GM19372 (cell line): Measurements from ENCODE around the gene NOTUM.
"Not testable (repeated sequence)": the region's sequence is repeated elsewhere in the genome, so short reads cannot be mapped to it uniquely, and the experiment has no call there.

Source experiments
- ATAC-seq: cut with Tn5 transposase; IDR thresholded peaks from one replicate; pipeline ENCODE4 v1.9.1; 2021; ENCODE audit warnings: mild to moderate bottlenecking, low read depth, moderate library complexity; ENCODE audit not compliant: unreplicated experiment

The NOTUM gene

DNA sequence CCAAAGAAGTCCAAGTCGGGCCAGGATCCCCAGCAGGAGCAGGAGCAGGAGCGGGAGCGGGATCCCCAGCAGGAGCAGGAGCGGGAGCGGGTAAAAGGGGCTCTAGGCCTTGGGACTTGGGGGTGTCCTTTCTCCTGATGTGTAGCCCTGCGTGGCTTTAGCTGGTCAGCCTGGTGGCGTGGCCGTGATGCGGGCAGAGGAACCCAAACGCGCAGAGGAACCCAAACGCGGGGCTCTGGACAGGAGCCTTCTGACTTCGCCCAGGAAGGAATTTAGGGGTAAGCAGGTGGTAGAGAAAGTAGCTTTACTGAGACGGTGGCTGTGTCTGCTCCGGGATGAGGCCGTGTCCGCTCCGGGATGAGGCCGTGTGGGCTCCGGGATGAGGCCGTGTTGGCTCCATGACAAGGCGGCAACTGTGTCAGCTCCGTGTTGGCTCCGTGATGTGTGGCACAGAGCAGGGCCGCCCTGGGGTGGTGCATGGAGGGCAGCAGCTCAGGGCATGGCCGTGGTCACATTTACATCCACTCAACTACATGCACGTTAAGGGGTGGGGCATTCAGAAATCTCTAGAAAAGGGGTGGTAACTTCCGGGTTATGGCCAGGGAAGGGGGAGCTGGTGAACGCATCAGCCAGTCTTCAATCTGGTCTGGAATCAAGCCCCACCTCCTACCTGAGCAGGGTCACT, 35.9 kb upstream of the NOTUM start:
- ATAC-seq, result no peak

DNA sequence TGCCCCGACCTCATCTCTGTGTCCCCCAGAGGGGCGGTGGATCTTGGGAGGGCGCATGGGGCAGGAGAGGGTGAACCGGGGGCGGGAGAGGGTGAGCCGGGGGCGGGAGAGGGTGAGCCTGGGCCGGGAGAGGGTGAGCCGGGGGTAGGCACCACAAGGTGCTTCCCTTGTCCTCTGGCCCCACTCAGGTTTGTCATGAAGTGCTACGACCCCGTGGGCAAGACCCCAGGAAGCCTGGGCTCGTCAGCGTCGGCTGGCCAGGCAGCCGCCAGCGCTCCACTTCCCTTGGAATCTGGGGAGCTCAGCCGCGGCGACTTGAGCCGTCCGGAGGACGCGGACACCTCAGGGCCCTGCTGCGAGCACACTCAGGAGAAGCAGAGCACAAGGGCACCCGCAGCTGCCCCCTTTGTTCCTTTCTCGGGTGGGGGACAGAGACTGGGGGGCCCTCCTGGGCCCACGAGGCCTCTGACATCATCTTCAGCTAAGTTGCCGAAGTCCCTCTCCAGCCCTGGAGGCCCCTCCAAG, 35.3 kb upstream of the NOTUM start:
- no peak for ATAC-seq

DNA sequence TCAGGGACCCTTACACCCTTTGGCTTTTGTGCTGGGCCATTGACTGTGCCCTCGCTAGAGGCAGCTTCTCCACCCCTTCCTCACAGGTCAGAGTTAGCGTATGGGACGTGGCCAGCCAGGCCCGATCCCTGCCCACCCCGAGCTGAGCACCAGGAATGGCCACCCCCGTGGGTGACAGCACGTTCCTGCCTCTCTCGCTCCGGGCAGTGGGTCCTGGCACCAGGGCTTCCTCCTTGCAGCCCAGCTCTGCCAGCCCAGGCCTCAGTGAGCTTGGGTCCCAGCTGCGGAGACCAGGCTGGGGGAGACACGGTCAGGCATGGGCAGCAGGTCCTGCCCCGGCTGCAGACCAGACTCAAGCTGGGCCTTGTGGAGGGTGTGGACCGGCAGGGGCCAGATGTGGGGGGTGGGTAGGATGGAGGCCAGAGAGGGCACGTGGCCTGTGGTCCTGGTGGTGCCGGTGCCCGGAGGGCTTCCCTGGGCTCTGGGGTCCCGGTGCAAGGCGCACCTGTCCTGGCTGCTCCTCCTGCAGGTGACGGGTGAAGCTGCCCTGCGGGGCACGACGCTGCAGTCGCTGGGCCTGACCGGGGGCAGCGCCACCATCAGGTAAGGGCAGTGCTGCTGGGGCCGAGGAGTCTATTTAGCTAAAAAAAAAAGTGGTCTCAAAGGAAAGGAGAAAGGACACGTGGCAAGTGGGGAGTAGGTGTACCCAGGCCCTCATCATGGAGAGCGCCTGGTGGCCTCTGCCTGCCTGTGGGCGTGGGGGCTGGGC, 34.7 kb upstream of the NOTUM start:
- no peak for ATAC-seq

DNA sequence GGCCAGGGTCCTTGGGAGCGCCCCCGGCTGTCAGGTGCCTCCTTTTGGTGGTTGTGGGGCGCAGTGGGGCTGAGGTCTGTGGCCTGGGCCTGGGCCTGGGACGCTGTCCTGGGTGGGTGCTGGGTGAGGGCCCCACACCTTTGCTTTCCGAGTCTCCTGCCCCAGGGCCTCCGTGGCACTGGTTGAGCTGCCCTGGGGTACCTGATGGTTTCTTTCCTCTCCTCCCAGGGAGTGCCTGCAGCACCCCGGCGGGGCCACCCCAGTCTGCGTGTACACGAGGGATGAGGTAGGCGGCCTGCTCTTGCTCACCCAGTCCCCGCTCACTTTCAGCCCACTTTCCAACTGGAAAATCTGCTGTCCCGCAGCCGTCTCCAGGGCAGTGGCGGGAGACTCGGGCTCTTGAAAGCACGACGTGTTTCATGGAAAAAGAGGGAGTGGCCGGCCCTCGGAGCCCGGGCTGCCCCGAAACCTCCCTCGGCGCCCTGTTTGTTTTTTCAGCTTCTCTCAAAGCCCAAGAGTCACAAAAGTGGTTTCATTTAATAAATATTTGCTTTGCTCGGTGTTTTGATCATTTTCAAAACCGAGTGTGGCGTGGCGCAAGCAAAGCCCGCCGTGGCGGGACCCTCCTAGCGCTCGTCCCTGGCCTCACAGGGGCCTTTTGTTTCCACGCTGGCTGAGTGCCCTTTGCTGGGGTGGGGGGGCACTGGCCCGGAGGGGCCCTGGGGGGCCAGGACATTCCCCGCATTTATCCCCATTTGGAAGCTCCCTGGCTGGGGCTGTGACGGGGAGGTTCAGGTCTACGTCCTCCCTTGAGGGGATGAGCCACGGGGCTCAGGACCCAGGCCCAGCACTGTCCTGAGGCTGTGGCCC, 33.8 kb upstream of the NOTUM start:
- no peak for ATAC-seq

DNA sequence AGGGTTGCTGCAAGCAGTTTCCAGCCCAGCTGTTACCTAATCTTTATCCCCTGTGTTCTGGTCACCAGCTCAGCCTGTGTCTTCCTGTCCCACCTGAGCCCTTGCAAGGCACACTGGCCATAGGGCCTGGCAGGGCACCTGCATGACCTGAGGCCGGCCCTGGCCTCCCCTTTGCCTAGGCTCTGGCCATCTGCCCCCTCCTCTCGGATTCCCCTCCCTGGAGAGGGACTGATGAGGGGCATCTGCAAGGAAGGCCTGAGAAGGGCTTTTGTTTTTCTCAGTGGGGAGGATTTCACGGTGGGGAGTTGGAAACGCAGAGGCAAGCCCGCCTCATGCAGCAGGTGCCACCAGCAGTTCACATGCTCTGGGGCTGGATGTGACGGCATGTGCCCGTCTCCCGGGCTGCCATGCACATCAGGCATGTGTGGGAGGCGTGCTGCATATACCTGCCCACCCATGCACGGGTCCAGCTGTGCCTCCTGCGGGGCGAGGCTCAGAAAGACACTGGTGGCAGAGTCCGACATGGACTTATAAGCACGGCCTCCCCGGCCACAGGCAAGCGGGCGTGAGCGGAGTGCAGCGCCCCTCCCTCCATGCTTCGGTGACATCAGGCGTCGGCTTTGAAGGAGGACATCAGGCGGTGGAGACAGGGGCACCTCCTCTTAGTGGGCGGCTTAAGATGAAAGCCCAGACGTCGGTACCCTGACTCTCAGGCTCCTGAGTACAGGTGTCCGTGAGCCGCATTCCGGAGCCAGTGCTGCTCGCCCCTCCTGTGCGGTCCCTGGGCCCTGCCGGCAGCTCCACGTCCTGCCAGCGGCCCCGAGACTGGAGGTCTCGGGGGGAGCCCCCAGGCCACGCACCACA, 33.0 kb upstream of the NOTUM start:
- ATAC-seq, result no peak

DNA sequence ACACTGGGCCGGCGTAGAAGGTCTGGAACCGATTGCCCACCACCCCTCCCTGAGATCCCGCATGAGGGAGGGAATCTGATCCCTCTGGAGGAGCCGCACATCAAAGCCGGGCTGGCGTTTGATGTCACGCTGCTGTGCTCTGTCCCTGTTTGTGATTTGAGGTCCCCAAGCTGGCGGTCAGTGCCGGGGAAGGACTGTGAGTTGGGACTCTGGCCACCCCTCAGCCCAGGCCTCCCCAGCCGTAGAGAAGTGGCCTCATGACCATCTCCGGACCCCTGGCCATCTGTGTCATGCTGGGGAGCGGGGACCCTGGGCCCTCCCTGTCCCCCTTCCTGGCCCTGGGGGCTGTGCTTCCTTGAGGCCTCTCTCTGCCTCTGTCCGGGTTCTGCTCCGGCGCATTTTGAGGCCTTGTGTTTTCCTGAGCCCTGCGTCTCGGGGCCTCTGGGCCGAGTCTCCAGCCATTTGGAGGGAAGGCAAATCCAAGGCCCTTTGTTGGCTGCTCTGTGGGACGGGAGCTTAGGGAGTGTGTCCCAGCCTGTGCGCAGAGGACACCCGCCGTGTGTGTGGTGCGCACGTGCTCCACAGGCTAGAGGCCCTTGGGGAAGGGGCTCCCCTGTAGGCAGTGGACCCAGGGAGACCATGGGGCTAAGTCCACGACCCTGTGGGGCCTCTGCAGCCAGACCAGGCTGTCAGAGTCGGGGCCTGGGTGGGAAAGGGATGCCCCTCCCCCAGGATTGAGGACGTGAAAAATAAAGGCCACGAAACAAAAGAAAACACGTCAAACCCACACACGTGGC, 31.5 kb upstream of the NOTUM start:
- no peak for ATAC-seq

DNA sequence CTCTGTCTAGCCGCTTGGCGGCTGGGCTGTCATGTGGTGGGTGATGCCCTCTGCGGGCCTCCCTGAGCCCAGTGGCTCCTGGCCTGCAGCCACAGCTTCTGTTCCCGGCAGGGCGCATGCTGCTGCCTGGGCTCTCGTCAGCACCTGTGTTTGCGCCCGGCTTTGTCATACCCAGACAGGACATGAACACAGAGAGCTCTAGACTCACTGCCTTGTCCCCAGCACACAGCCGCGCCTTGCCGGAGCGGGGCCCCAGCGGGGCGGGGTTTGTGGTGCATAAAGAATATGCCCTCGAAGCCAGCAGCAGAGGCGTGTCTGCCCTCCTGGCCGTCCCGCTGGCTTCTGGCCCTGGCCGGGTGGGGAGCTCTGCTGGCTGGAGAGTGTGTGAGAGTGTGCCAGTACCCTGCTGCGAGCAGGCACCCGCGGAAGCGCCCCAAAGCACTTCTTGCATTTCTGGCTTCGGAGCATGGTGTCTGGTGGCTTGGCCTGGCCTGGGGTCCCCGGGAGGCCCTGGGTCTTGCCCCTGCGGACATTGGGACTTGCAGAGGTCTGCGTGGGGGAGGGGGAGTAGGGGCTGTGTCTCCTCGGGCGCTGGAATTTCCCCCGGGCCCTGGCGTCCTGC, 30.8 kb upstream of the NOTUM start:
- ATAC-seq, result no peak

DNA sequence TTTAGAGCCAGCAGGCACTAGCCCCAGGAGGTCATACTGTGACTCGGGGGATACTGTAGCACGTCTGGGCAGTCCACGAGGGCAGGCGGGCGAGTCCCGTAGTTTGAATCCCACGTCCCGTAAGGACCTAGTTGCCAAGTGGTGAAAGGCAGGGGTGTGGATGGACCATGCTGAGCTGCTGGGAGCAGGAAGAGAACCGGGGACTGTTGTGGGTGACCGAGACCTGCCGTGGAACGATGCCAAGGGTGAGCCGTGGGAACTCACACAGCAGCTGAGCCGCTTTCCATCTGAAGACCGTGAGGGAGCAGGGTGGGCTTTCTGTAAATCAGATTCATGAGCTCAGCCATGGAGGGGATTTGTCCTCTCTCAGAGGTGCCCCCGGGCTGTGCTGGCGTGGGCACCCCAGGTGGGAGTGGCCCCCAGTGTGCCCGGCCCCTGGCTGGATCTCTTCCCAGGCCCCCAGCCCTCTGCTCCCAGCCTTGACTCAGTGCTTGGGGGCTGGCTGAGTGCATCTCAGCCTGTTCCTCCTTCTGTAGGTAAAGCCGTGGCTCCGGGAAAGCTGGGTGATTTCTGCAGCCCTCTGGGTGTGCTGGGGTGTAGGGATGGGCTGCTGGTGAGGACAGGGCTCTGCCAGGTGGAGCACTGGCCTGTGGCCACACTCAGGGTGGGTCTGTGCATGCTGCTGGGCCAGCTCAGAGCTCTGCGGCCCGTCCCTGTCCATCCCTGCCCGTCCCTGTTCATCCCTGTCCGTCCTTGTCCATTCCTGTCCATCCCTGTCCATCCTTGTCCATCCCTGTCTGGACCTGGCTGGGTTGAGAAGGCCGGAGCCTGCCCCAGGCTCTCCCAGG, 30.1 kb upstream of the NOTUM start:
- ATAC-seq, result no peak

DNA sequence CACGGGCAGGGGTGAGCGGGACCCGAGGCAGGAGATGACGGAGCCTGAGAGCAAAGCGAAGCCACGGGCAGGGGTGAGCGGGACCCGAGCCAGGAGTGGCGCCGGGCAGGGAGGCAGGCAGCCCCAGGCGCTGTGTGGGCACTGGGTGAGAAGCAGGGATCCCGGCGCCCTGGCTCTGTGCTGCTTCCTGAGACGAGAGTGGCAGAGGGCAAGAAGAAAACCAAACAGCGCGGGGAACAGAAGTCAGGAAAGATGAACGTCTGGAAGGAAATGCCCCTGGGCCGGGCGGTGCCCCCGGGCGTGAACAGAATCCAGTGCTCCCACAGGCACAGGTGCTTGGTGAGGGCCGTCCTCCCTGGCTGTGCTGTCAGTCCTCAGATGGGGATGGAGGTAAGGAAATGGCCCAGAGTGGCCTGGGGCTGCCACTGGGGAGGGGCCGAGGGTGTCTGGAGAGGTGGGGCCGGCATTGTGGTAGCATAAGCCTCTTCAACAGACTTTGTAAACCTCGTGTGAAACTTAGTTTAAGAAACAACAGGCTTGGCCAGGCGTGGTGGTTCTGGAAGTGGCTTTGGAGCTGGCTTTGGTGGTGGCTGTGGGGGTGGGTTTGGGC, 26.3 kb upstream of the NOTUM start:
- no peak for ATAC-seq

DNA sequence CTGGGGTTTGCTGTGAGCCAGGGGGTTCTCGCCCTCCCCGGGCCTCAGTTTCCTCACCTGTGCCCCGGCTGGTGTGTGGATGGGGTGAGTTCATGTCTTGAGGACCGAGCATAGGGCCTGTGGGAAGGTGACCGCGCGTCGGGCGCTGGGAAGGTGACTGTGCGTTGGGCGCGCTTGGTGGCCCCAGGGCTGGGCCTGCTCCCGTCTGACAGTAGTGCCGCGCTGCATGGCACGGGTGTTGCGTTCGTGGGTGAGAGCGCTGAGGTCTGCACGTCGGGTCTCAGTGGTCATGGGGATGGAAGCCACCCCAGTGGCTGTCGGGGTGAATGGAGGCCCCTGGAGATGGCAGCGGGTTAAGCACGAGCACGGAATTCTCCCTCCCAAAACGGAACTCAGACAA, 25.6 kb upstream of the NOTUM start:
- ATAC-seq, result no peak

DNA sequence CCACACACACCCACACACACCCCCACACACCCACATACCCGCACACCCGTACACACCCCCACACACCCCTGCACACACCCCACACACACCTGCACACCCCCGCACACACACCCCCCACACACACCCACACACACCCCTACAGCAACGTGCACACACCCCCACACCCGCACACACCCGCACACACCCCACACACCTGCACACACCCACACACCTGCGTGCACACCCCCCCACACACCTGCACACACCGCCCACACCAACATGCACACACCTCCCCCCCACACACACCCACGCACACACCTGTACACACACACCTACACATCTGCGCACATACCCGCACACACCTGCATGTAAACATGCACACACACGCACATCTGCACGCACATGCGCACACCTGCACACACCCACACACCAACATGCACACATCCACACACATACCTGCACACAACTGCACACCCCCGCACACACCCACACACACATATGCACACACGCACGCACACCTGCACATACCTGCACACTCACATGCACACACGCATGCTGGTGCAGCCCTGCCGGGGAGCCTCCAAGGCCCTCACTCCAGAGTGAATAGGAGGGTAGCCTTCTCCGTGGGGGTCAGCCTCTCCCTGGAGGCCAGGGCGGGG, 23.9 kb upstream of the NOTUM start:
- no peak for ATAC-seq

DNA sequence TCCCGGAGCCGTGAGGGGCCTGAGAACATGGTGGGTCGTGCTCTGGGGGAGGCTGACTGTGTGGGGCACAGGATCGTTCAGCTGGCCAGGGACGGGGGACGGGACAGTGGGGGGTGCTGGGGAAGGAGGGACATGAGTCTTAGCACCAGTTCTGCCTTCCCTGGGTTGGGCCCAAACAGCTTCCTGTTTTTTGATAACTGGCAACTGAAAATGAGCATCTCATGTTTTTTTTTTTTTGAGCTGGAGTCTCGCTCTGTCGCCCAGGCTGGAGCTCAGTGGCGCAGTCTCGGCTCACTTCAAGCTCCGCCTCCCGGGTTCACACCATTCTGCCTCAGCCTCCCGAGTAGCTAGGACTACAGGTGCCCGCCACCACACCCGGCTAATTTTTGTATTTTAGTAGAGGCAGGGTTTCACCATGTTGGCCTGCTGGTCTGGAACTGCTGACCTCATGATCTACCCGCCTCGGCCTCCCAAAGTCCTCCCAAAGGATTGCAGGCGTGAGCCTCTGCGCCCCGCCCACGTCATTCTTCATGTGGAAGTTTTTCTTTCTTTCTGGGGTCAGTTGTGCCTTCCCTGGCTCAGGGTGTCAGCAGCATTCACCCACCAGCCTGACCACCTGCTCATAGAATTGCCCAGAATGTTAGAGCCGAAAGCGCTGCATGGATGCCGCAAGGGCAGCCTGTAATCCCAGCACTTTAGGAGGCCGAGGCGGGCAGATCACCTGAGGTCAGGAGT, 22.8 kb upstream of the NOTUM start:
- ATAC-seq, result no peak

DNA sequence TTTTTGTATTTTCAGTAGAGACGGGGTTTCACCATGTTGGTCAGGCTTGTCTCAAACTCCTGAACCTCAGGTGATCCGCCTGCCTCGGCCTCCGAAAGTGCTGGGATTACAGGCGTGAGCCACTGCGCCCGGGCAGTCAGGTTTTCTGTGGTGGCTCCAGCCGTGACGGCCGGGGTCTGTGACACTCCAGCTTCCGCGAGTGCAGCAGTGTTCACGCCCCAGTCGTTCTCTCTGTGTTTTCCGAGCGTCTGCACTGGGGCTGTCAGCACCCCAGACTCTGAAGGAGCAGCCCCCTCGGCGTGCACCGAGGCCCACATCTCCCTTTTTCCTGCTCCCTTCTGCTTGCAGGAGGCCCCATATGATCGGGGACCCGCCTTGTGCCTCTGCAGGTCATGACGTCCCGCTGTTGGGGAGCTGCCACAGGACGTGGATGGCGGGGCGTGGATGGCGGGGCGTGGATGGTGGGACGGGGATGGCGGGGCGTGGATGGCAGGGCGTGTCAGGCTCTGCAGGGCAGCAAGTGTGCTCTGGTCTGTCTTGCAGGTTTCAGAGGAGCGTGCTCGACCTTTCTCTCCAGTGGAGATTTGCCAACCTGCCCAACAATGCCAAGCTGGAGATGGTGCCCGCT, 22.1 kb upstream of the NOTUM start:
- no peak for ATAC-seq

DNA sequence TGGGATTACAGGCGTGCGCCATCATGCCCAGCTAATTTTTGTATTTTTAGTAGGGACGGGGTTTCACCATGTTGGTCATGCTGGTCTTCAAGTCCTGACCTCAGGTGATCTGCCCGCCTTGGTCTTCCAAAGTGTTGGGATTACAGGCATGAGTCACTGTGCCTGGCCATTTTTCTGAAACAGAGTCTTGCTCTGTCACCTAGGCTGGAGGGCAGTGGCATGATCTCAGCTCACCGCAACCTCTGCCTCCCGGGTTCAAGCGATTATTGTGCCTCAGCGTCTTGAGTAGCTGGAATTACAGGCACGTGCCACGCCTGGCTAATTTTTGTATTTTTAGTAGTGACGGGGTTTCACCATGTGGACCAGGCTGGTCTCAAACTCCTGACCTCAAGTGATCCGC, 20.5 kb upstream of the NOTUM start:
- not testable (repeated sequence) for ATAC-seq

DNA sequence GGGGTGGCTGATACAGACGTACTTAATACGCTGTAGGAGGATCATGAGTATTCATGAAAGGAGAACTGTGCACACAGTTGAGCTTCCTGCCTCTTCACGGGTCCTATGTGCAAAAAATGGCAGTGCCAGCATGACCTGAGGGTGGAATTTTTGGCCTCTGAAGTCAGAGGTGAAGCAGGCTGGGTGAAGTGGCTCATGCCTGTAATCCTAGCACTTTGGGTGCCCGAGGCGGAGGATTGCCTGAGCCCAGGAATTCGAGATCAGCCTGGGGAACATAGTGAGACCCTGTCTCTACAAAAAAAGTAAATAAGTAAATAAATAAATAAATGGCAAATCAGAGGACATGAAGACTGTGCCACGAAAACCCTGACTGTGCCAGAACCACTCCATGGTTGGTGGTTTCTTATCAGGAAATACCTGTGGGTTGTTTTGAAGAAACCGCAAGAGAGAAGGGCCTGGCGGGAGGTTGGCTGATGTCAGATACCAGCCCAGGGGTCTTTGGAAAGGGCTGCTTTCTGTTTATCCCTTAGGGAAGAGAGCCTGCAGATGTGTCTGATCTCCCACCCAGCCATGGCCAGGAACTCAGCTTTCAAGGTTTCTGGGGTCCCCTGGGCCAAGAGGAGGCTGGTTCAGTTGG, 19.8 kb upstream of the NOTUM start:
- no peak for ATAC-seq

DNA sequence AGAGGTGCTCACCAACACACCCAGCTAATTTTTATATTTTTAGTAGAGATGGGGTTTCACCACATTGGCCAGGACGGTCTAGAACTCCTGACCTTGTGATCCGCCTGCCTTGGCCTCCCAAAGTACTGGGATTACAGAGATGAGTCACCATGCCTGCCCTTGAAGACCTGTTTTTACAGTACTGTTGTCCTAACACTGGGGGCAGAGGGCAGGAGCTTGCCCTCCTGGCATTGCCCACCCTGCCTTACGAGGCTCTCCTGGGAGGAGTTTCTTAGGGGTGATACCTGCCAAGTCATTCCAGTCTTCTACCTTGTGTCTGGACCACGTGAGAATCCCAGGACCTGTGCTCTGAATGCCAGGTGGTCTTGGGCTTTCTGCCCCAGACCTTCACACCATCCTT, 19.1 kb upstream of the NOTUM start:
- ATAC-seq, result no peak
